Retinal pigment epithelial cell (primary cell): ENCODE results near the gene KIF26B.

Source experiments
- DNase-seq: peaks from one replicate; pipeline ENCODE4 v3.0.0-alpha.2; 2010; ENCODE audit warnings: low read depth
- H3K4me3 ChIP-seq: 2 replicates; pipeline ENCODE4 v1.5.1; 2011; ENCODE audit warnings: mild to moderate bottlenecking, low read length, control low read depth, moderate library complexity
- CTCF ChIP-seq: conservative IDR thresholded peaks from 2 replicates; pipeline ENCODE4 v1.5.1; 2011; ENCODE audit warnings: low read depth, low read length, control low read depth, inconsistent platforms

KIF26B gene

GRCh38 chr1:245528258-245528635 is 373.5 kb downstream of the KIF26B start:
- no peak for DNase-seq
- H3K4me3 ChIP-seq: no peak overlapping the region
- TF ChIP-seq CTCF: no peak

GRCh38 chr1:245530937-245531336 is 376.2 kb downstream of the KIF26B start:
- no peak overlapping the region for H3K4me3 ChIP-seq
- DNase-seq: no peak
- TF ChIP-seq CTCF: no peak

GRCh38 chr1:245537992-245538391 is 383.2 kb downstream of the KIF26B start:
- TF ChIP-seq CTCF: no peak
- no peak overlapping the region for H3K4me3 ChIP-seq
- no peak for DNase-seq

- no peak overlapping the region for H3K4me3 ChIP-seq
- TF ChIP-seq CTCF: no peak
- no peak for DNase-seq
Observed at GRCh38 chr1:245538671-245539070, 383.9 kb downstream of the KIF26B start.

- H3K4me3 ChIP-seq: no peak overlapping the region
- no peak for TF ChIP-seq CTCF
- no peak for DNase-seq
Observed at GRCh38 chr1:245541369-245541768, 386.6 kb downstream of the KIF26B start.

GRCh38 chr1:245542365-245542764 is 387.6 kb downstream of the KIF26B start:
- DNase-seq: no peak
- TF ChIP-seq CTCF: no peak
- H3K4me3 ChIP-seq: no peak overlapping the region

GRCh38 chr1:245544236-245544635 is 389.5 kb downstream of the KIF26B start:
- H3K4me3 ChIP-seq: no peak overlapping the region
- DNase-seq: no peak
- no peak for TF ChIP-seq CTCF
